Measurements from ENCODE around the gene MAPK9. TPM values are rescaled to one million over a fixed set of nuclear protein-coding genes. Genes with fewer than 3 reads are reported as not detected.
A peak's percentile ranks its signal among the peaks of the same experiment; 100 is the strongest.

The MAPK9 gene
- total and polyA plus RNA-seq, 9 of the 15 experiments (the other 6 are each of a cell fraction or from before 2014, with no cell fraction given): 4.8 to 58.0 (median 29.9) TPM

DNA sequence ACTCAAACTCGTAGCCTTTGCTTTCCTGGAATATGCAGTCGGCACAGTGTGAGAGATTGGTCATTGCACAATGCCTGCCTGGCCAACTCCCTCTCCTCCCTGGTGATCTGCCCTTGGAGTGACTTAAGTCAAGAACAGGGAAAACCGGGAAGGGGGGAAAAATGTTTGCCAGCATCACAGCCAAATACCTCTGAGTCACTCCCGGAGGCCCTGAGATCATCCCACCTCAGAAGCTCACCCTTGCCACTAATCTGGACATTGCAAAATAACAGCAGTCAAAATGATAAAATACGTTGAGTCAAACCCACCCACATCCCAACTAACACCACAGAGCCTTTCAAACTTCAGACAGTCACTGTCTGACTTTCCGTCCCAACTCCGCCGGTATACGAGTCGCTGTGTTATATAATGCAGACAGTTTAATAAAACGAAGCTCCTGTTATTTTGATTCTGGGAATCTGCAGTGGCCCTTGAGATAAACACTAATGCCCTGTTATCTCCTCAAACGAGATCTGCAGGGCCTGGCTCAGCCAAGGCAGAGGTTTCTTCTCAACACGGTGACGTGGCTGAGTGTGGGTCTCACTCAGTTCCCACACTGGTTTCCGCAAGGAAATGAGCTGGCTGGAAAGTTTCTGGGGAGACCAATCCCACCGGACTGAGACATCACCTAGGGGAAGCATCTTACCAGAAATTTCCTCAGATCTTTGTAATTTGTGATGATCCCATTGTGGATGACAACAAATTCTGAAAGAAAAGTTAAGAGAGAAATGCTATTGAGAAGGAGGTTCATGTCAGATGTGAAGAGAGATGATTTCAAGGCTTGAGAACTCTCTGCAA is 39.1 kb upstream of the MAPK9 start (continued):
- TF ChIP-seq ZNF766 (CRISPR knock-in tag; conservative IDR thresholded peaks at IDR 0.05) (peak; percentile 98), ARID1B (IDR thresholded peaks at IDR 0.05) (peak; percentile 53; the same call in 1 of the 2 replicates), ELF4 (CRISPR knock-in tag; IDR thresholded peaks at IDR 0.05) (no peak), TCF3 (CRISPR knock-in tag; IDR thresholded peaks at IDR 0.05) (no peak), ZNF644 (tag; IDR thresholded peaks at IDR 0.05; ENCODE audit: low read depth) (no peak), FOXP1 (CRISPR knock-in tag; IDR thresholded peaks at IDR 0.05) (no peak), ZNF764 (CRISPR knock-in tag; IDR thresholded peaks at IDR 0.05; ENCODE audit: low read depth) (no peak), TEAD2 (tag; IDR thresholded peaks at IDR 0.05) (no peak), CEBPB (tag; IDR thresholded peaks at IDR 0.05) (peak; percentile 66), ZNF140 (CRISPR knock-in tag; IDR thresholded peaks at IDR 0.05) (no peak), NCOA4 (IDR thresholded peaks at IDR 0.05; ENCODE audit: partially characterized antibody) (no peak), SRSF3 (IDR thresholded peaks at IDR 0.05; ENCODE audit: insufficient read depth, low read length) (no peak), ZNF583 (CRISPR knock-in tag; IDR thresholded peaks at IDR 0.05) (no peak), DPF2 (IDR thresholded peaks at IDR 0.05) (peak; percentile 24; the same call in 1 of the 2 replicates), IFI16 (CRISPR knock-in tag; IDR thresholded peaks at IDR 0.05) (no peak), ETV6 (IDR thresholded peaks at IDR 0.05; ENCODE audit: borderline replicate concordance in 1 of 2, low read depth in 2 of 2, low read length in 1 of 2) (no peak), ETV6 (CRISPR knock-in tag; IDR thresholded peaks at IDR 0.05; ENCODE audit: borderline replicate concordance) (no peak), RCOR1 (IDR thresholded peaks at IDR 0.05; ENCODE audit: borderline replicate concordance in 1 of 2, low read depth in 2 of 2, low read length in 2 of 2) (peak in 1 of 2 experiments; percentile 52; a peak in 1 of 4 replicates), STAT5B (CRISPR knock-in tag; IDR thresholded peaks at IDR 0.05) (no peak), ZNF740 (CRISPR knock-in tag; IDR thresholded peaks at IDR 0.05) (no peak), ZNF740 (tag; IDR thresholded peaks at IDR 0.05) (no peak), PHF20 (IDR thresholded peaks at IDR 0.05; ENCODE audit: partially characterized antibody) (no peak)
- TF ChIP-seq, protein P1, sequence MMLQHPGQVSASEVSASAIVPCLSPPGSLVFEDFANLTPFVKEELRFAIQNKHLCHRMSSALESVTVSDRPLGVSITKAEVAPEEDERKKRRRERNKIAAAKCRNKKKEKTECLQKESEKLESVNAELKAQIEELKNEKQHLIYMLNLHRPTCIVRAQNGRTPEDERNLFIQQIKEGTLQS (IDR thresholded peaks at IDR 0.05): peak; percentile 38; the same call in 1 of the 2 replicates
- TF ChIP-seq, protein P1 (CRISPR knock-in tag; conservative IDR thresholded peaks at IDR 0.05): no peak
- TF ChIP-seq, protein P2, sequence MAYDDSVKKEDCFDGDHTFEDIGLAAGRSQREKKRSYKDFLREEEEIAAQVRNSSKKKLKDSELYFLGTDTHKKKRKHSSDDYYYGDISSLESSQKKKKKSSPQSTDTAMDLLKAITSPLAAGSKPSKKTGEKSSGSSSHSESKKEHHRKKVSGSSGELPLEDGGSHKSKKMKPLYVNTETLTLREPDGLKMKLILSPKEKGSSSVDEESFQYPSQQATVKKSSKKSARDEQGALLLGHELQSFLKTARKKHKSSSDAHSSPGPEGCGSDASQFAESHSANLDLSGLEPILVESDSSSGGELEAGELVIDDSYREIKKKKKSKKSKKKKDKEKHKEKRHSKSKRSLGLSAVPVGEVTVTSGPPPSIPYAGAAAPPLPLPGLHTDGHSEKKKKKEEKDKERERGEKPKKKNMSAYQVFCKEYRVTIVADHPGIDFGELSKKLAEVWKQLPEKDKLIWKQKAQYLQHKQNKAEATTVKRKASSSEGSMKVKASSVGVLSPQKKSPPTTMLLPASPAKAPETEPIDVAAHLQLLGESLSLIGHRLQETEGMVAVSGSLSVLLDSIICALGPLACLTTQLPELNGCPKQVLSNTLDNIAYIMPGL (CRISPR knock-in tag; IDR thresholded peaks at IDR 0.05): no peak

Measured in K562 (cell line).